Esophagus squamous epithelium (tissue), 4 donors: ENCODE results near the gene SPCS3.

Source experiments
- CTCF ChIP-seq, 6 experiments: fragments of 450-650 bp in 4 of 6; fragments of 200-600 bp in 2 of 6; sonication (generic) in 2 of 6; IDR thresholded peaks; one replicate each; pipeline ENCODE4 v1.5.1; 2016 to 2019; ENCODE audit warnings: antibody characterized with exemption in 6 of 6, mild to moderate bottlenecking in 4 of 6, moderate library complexity in 4 of 6
- POLR2A ChIP-seq, 4 donors: fragments of 450-650 bp; IDR thresholded peaks; one replicate each; pipeline ENCODE4 v1.6.1; 2017; ENCODE audit warnings: antibody characterized with exemption in 4 of 4, mild to moderate bottlenecking in 4 of 4, moderate library complexity in 3 of 4

- TF ChIP-seq CTCF (IDR thresholded peaks at IDR 0.05) = no peak
- no peak for TF ChIP-seq POLR2A (IDR thresholded peaks at IDR 0.05)
Measured at GRCh38 chr4:176309772-176310171, 10.0 kb upstream of the SPCS3 start.
